Left ventricle myocardium superior (tissue), 1 donor: ENCODE measurements around the gene ZNF133. TPM values are rescaled to one million over a fixed set of nuclear protein-coding genes. Genes with fewer than 3 reads are reported as not detected.
"Not testable (repeated sequence)": the region's sequence is repeated elsewhere in the genome, so short reads cannot be mapped to it uniquely, and the experiment has no call there.

Experiments used
- ATAC-seq: fragments of 200-7000 bp; cut with Tn5 transposase; one replicate; pipeline ENCODE4 v1.9.1; 2020; ENCODE audit warnings: mild to moderate bottlenecking, moderate library complexity
- DNase-seq: peaks from one replicate; pipeline ENCODE4 v3.0.0-alpha.2; 2020
- intact Hi-C: fragments of 100-400 bp; cut with micrococcal nuclease; formaldehyde crosslinking; loops from one replicate; pipeline ENCODE4 v1.11.0; 2022
- long read RNA-seq: library from polyadenylated mRNA; unstranded; transcript quantifications from one replicate; pipeline ENCODE4 v2.0.0, GENCODE V29; 2021
- total RNA-seq: library from RNA; stranded (reverse); fragmentation: NEBNext Ultra II Directional; extraction: Animal tissue kit (Norgen Biotek cat#: 25700); gene quantifications from one replicate; pipeline ENCODE4 v1.2.1, GENCODE V29; 2021
- donor health status: DM: no; HTN: yes; CAD: no; lungs with severe emphysema.

The ZNF133 gene
- 6.3 TPM for total RNA-seq
- long read RNA-seq, partial matches to known transcripts, result 1 of 21 reads
- long read RNA-seq, other reads (novel, unspliced or antisense), result 15 of 21 reads

DNA sequence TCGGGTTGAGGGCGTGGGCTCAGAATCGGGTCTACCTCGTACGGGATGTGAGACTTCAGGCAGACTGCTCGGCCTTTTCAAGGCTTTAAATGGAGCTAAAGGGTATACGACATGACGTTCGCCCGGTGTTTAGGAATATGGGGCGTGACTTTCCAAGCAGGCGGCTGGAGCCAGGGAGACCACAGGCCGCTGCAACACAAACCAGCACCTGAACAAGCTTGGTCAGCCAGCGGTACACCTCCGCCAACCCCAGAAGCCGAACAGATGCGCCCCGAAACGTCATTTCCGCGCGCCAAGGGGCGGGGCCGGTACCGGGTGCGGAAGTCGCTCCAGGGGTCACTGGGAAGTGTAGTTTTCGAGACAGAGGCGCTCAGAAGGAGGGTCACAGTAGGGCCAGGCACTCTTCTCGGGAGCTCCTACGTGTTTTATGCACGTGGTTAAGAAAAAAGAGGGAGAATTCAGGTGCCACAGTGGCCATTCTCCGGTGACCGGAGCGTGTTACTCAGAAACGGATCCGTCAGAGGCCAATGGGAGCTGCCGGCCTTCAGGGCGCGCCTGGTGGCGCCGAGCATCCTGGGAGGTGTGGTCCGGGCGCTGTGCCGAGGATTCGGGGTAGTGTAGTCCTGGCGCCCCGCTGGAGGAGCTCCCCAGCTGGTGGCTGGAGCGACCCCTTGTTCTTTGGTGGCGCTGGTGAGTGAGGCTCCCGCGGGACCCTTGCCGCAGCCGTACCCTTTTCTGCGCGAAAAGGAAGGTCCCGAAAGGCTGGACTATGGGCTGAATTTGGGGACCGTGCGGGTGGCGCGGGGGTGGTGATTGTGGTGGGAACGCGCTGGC lies at the start of gene ZNF133:
Gene ZNF133, plus strand, starts transcription at position 613 of the 834 bp plus-strand sequence. CDS start 17,160 bp downstream, outside the sequence.
- ATAC-seq (peak; percentile 99), DNase-seq (peak; percentile 99)
- intact Hi-C loops, result no loop called here

DNA sequence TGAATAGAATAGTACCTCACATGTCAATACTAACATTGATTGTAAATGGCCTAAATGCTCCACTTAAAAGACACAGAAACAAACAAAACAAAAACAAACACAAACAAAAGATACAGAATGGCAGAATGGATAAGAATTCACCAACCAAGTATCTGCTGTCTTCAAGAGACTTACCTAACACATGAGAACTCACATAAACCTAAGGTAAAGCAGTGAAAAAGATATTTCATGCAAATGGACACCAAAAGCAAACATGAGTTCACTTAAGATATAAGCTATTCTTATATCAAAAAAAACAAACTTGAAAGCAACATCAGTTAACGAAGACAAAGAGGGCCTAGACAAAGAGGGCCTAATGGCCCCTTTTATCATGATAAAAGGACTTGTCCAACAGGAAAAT lies 47.3 kb upstream of the ZNF133 start:
- no peak for DNase-seq
- intact Hi-C loops, result no loop called here
- no peak for ATAC-seq

DNA sequence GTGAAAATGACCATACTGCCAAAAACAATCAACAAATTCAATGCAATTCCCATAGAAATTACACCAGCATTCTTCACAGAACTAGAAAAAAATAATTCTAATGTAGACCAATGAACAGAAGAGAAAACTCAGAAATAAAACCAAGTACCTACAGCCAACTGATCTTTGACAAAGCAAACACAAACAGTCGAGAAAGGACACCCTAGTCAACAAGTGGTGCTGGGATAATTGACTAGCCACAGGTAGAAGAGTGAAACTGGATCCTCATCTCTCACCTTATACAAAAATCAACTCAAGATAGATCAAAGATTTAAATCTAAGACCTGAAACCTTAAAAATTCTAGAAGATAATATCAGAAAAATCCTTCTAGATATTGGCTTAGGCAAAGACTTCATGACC lies 44.5 kb upstream of the ZNF133 start:
- intact Hi-C loops, result no loop called here
- no peak for ATAC-seq

DNA sequence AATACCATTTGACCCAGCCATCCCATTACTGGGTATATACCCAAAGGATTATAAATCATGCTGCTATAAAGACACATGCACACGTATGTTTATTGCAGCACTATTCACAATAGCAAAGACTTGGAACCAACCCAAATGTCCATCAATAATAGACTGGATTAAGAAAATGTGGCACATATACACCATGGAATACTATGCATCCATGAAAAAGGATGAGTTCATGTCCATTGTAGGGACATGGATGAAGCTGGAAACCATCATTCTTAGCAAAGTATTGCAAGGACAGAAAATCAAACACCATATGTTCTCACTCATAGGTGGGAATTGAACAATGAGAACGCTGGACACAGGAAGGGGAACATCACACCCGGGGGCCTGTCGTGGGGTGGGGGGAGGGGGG lies 39.8 kb upstream of the ZNF133 start:
- intact Hi-C loops, DNase-seq, ATAC-seq: not testable (repeated sequence)

More for the DNA sequence above, 44.5 kb upstream of the ZNF133 start:
- no peak for DNase-seq

DNA sequence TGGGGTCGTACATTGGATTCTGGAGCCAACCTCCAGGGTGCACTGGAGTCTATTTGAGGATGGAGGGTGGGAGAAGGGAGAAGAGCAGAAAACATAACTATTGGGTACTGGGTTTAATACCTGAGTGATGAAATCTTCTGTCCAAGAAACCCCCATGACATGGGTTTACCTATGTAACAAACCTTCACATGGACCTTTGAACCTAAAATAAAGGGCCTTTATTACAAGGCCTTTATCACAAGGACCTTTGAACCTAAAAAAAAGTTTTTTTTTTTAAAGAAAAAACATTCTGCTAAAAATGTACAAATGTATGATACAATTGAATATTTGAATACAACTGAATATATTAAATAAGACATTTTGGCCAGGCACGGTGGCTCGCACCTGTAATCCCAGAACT lies 38.1 kb upstream of the ZNF133 start:
- intact Hi-C loops, result no loop called here
- no peak for ATAC-seq
- DNase-seq, result no peak

DNA sequence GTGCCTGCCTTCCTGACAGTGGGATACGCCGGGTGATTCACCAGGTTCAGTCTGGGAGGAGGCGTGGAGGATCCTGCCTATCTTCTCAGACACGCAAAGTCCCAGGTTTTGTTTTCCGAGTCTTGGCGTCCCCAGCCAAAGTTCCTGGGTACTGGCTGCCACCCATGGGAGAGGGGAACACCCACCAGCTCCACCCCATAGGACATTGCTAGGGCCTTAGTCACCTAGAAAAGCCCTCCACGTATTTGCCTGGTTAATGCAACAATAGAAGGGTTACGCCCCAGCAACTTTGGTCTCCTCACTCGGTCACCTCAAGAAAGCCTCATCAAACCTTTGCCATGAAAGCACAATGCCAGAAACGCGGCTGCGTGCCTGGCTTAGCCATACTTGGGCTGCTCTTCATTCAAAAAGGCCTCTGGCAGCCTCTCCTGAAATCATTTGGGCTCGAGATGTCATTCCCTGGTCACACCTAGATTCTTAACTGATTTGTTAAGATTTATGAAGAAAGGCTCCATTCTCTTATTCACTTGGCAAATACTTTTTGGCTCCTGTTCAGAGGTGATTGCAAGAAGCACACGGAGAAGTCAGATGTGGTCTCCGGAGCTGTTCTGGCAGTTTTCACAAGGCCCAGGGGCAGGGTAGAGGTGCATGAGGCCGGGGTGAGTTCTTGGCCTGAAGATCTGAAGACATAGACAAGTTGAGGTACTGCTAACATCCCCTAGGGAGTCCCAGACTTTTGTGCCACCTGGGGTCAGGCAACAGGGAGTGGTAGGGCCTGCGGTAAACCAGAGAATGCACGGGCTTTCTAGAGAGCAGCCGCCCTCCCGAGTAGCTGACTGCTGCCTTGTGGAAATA lies 35.5 kb upstream of the ZNF133 start:
- intact Hi-C loops, result no loop called here
- no peak for DNase-seq
- no peak for ATAC-seq

DNA sequence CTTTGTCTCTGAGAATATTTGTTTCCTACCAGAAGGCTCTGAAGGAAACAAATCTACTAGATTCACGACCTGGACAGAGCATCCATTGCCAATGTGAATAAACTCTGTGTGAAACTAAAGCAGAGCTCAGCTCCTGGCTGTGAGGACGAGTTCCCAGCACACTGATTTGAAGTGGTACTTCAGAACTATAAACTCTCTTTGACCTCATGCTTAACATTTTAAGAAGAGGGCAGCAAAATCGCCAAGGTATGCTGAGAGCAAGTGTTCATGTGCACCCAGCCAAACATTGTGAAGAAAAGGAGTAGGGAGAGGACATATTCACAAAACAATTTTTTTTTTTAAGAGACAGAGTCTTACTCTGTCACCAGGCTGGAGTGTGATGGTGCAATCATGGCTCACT lies 33.7 kb upstream of the ZNF133 start:
- ATAC-seq, result no peak
- no peak for DNase-seq
- intact Hi-C loops, result no loop called here

DNA sequence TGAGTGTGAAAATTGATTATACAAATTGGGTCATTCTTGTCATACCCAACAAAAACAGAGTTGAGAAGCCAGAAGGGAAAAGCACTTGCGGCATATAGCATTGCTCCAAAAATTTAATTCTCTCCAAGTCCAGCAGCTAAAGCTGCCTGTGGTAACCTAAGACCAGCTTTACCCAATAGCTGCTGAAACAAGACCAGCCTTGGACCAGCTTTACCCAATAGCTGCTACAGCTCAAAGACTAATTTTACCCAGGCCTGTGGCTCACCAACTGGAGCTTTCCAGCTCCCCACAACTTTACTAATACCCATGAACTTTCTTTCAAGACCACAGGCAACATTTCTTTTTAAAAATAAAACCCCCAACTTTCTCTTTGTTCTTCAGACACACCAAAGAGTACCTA lies 32.8 kb upstream of the ZNF133 start:
- no peak for ATAC-seq

DNA sequence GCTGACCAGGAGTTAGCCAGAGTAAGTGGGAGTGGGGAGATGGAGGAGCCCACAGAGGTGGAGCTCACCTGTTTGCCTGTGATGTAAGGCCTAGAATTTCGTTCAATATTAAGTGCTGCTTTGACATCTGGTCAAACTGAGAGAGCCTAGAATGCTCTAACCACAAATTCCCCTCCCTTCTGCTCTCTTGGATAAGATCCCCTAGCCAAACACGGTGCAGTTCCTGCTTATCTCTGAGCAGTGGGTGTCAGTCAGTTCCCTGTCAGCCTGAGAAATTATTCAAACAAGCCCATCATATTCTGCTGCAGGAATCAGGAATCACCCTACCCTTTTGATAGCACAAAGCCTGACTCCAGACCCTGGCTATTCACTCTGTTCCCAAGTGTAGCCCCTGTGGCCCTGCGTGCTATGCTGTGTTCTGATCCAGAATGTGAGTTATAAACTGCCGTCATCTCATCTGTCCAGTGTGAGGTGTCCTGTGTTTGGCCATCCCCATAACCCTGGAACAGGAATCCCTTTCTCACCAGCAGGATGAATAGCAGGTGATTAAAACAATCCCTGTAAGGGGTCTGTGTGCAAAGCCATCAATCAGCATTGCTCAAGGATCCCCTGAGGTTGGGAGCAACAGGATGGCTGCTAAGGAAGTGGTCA lies 31.8 kb upstream of the ZNF133 start:
- DNase-seq, result no peak
- ATAC-seq, result no peak
- intact Hi-C loops, result no loop called here

More for the DNA sequence above, 32.8 kb upstream of the ZNF133 start:
- no peak for DNase-seq
- intact Hi-C loops, result no loop called here

DNA sequence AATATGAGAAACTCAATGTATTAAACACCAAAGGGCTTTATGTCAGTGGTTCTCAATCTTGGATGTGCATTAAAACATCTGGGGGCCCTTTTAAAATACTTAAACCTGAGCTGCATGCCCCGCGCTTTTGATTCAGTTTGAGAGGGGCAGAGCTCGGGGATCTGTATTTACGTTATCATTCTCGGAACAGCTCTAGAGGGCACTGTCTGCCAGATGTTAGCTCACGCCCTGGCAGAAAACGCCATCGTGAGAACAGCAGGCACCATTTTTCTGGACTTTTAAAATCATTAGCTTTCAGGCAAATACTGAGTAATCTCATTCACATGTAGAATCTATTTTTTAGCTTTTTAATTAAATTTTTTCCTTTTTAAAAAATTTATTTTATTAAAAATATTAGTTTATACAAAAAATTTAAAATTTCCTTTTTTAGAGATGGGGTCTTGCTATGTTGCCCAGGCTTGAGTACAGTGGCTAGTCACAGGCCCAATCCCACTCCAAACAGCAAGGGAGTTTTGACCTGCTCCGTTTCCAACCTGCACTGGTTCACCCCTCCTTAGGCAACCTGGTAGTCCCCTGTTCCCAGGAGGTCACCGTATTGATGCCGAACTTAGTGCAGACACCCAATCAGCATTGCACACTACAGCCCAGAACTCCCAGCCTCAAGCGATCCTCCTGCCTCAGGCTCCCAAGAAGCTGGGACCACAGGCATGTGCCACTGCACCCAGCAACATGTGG lies 30.0 kb upstream of the ZNF133 start:
- intact Hi-C loops, result no loop called here
- no peak for DNase-seq

DNA sequence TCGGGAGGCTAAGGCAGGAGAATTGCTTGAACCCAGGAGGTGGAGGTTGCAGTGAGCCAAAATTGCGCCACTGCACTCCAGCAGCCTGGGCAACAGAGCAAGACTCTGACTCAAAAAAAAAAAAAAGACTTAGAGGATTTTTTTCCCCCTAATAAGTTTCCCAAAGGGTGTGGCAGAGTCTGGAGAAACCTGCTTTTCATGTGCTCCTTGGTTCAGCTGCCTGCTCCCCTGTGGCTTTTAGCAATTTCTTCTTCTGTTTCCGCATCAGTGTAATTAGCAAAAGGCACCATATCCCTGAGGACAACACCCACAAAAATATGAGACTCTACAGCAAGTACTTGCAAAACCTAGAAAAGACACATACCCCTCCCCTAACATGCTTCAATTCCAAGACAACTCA lies 28.6 kb upstream of the ZNF133 start:
- DNase-seq (no peak), ATAC-seq (no peak)
- intact Hi-C loops, result no loop called here

More for the DNA sequence above, 30.0 kb upstream of the ZNF133 start:
- ATAC-seq, result no peak

DNA sequence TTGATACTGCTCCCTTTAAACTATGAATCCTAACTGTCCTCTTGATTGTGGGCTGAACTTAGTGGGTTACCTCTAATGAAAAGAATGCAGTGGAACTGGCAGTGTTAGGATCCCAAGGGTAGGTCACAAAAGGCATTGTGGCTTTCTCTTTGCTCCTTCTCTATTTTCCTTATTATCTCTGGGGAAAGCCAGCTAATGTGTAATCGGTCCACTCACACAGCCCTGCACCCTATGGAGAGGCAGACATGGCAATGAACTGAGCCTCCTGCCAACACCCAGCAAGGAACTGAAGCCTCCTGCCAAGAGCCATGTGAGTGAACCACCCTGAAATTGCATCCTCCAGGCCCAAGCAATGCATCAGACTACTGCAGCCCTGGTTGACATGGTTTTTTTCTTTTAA lies 24.6 kb upstream of the ZNF133 start:
- intact Hi-C loops, result no loop called here
- ATAC-seq (no peak), DNase-seq (no peak)

DNA sequence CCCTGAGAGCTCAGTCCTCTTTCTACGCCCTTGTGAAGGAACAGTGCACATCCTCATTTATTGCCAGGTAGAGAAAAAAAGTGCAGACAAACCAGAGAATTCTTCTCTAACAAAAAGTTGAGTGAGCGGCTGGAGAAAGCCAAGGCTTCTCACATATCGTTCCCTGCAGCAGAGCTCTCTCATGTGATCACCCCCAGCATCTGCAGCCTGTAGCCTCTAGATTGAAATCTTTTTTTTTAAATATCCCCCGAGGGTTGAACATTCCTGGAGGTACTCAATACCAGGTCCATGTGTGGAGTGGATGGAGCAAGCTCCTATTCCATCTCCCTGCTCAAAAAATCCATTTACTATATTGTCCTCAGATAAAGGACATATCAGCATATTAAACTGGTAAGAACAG lies 22.9 kb upstream of the ZNF133 start:
- ATAC-seq, result no peak
- intact Hi-C loops, result no loop called here
- no peak for DNase-seq

DNA sequence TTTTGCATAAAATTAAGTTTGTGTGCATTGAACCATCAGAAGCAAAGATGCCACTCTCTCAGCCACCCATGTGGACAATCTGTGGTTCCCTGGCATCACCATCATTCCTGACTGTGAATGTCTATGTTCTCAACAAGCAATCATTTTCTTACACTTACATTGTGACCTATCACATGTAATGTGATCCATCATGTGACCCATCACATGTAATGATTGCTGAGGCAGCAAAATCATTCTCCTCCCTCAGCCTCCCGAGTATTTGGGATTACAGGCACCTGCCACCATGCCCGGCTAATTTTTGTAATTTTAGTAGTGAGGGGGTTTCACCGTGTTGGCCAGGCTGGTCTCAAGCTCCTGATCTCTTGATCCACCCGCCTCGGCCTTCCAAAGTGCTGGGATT lies 22.0 kb upstream of the ZNF133 start:
- ATAC-seq (no peak), DNase-seq (no peak)
- intact Hi-C loops, result no loop called here

DNA sequence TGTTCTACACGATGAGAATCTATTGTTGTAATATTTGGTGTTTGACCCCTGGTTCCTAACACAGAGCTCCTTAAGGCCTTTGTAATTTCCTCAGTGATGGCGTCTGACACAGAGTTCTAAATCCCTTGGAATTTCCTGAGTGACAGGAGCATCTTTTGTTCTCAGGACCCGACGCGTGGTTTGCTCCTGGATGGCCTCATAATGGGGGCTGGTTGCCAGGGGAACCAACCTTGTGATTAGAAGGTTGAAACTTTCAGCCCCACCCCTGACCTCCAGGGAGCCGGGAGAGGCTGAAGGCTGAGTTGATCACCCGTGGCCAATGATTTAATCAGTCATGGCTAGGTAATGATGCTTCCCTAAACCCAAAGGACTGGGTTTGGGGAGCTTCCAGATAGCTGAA lies 20.5 kb upstream of the ZNF133 start:
- intact Hi-C loops, result no loop called here
- DNase-seq (no peak), ATAC-seq (no peak)

DNA sequence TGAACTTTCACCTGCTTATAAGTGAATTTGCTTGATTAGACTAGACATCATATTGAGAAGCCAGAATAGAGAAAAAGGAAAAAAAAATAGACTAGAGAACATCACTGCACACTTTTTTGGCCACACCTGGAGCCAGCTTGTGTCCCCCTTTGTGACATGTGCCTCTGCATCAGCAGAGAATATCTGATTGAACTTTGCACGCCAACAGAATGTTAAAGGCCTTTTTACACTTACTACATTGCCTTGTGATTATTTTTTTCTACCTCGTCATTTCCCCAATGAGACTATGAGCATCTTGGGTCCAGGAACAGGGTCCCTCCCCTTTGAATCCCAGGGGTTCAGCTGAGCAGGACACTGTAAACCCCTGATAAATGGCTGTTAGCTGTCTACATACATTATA lies 17.2 kb upstream of the ZNF133 start:
- ATAC-seq, result no peak
- intact Hi-C loops, result no loop called here
- no peak for DNase-seq

DNA sequence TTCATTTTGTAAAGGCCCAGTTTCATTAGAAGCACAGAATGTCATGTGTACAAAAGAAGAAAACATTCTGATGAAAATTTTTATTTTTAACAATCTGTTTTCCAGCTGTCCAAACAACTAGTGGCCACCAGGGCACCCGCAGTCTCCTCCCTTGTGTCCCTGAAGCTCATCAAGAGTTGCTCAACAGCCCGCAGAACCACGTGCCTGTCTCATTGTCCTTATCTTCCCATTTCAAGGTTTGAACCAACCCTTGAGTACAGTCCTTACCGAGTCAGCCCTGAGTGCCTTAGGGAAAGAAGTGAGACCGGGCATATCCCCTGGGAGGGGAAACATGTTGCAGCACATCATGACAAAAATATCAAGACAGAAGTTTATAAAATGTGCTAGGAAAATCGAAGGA lies 15.9 kb upstream of the ZNF133 start:
- peak; percentile 63 for DNase-seq
- intact Hi-C loops, result no loop called here

DNA sequence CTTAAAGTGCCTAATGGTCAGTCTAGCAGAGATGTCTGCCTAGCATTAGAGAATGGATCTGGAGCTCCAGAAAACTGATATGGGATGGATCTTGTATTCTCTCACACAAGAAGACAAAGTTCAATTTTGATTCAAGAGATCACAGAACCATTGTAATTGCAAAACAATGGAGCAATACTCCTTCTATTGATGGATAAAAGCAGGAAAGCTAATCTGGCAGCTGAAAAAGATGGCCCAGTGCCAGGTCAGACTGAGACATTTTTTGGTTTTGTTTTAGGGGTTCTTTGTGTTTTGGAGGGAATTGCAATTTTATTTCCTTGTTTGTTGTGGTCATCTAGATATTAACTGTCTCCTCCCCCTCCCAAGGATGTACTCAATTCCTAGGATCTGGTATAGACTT lies 14.6 kb upstream of the ZNF133 start:
- no peak for ATAC-seq
- DNase-seq, result no peak
- intact Hi-C loops, result no loop called here

More for the DNA sequence above, 15.9 kb upstream of the ZNF133 start:
- peak; percentile 89 for ATAC-seq

DNA sequence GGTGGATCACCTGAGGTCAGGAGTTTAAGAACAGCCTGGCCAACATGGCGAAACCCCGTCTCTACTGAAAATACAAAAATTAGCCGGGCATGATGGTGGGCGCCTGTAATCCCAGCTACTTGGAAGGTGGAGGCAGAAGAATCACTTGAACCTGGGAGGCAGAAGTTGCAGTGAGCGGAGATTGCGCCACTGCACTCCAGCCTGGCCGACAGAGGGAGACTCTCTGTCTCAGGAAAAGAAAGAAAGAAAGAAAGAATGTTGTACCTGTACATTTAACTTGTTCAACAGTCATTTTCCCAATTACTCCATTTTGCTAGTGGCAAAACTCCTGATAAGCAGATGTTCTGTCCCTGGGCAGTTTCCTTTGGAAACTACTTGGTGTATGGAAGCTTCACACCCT lies 12.4 kb upstream of the ZNF133 start:
- ATAC-seq, intact Hi-C loops, DNase-seq: not testable (repeated sequence)
